D721Med (cell line): Measurements from ENCODE around the gene MTMR3.

Source experiments
- DNase-seq: peaks from one replicate; pipeline ENCODE4 v3.0.0; 2011; ENCODE audit warnings: low spot score; ENCODE audit not compliant: insufficient read length
- FAIRE-seq: peaks from 2 replicates; lab custom pipeline; 2011; peaks lifted over from hg19 to GRCh38; lab: Jason Lieb, UNC
- CTCF ChIP-seq: IDR thresholded peaks from 2 replicates; pipeline ENCODE4 v1.5.1; 2012; ENCODE audit warnings: mild to moderate bottlenecking, control low read depth; ENCODE audit not compliant: insufficient read depth; ENCODE audit errors: missing control alignments

The MTMR3 gene

DNA sequence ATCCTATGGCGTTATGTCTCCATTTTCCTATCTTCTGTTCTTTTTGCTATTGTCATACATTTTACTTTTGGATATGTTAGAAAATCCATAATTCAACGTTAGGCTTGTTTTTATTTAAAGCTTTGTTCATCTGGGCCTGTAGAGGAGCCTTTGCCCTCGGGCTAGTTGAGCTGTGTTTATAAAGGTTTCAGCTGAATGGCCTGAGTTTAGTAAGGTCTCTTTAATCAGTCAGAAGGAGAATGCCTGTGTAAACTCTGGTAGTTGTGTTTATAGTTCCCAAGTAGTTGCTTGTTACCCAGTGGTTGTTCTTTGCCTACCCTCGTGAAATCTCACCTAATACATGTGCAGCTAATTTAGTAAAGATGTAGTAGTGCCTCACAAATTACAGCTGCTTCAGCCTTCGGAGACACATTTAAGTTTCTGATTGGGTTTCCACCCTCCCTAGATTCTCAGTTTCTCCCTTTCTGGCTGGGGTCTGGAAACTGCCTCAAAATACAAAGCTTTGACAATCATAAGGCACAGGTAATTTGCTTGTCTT, 33.1 kb downstream of the MTMR3 start:
- no peak for FAIRE-seq
- TF ChIP-seq CTCF, result no peak
- DNase-seq, result no peak

- TF ChIP-seq CTCF, result no peak
- FAIRE-seq (no peak), DNase-seq (no peak)
These were observed 34.3 kb downstream of the MTMR3 start for GRCh38 chr22:29917052-29917902.

DNA sequence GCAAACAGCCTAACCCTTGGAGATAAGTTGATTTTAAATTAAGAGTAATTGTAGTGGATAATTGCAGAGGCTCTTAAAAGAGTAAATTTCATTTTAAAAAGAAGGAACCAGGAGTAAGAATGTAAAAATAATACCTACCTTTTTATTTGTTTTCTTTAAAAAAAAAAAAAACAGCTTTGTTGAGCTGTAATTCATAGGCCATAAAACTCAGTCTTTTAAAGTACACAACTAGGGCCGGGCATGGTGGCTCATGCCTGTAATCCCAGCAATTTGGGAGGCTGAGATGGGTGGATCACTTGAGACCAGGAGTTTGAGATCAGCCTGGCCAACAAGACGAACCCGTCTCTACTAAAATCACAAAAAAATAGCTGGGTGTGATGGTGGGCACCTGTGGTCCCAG, 42.4 kb downstream of the MTMR3 start:
- DNase-seq (no peak), FAIRE-seq (no peak)
- TF ChIP-seq CTCF, result no peak

- FAIRE-seq (no peak), DNase-seq (no peak)
- no peak for TF ChIP-seq CTCF
These were observed 43.1 kb downstream of the MTMR3 start for GRCh38 chr22:29926057-29926456.

GRCh38 chr22:29932136-29932535, 49.2 kb downstream of the MTMR3 start:
- DNase-seq, result no peak
- TF ChIP-seq CTCF, result no peak
- FAIRE-seq, result no peak

DNA sequence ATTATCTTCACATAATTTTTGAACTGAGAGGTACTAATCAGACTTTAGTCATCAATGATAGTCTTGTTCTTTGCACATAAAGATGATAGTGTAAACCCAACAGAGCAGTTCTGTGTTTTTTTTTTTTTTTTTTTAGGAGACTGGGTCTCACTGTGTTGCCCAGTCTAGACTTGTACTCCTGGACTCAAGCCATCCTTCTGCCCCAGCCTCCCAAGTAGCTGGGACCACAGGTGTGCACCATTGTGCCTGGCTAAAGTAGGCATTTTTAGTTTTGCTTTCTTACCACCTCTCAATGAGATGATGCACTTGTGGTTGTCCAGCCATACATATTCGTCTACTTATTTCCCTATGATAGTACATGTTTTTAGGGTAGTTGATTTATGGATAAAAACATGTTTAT, 50.6 kb downstream of the MTMR3 start:
- no peak for TF ChIP-seq CTCF
- no peak for FAIRE-seq
- DNase-seq, result no peak

GRCh38 chr22:29934596-29934995, 51.6 kb downstream of the MTMR3 start:
- no peak for DNase-seq
- no peak for FAIRE-seq
- TF ChIP-seq CTCF, result no peak
